HepG2 (cell line): ENCODE measurements around the gene FANCG. TPM values are rescaled to one million over a fixed set of nuclear protein-coding genes. Genes with fewer than 3 reads are reported as not detected.

Experiments
- ATAC-seq: fragments of 200-7000 bp; cut with Tn5 transposase; 3 replicates; pipeline ENCODE4 v1.9.1; 2020; ENCODE audit warnings: mild to moderate bottlenecking, moderate library complexity
- BruUV-seq: library from RNA; stranded (reverse); fragments of 400-500 nt; replicated peaks from 2 replicates; lab custom pipeline; 2021; lab: Mats Ljungman, UMichigan
- CTCF ChIA-PET: fragments of 300-600 bp; formaldehyde crosslinking; extraction: SDS; loops from one replicate; lab custom pipeline; 2021; ENCODE audit warnings: low total read pairs, inconsistent platforms, low intra/inter-chr PET ratio; lab: Yijun Ruan, JAX
- POLR2A ChIA-PET: fragments of 350-600 bp; sonication (Branson Sonifier 250); formaldehyde crosslinking; loops from one replicate; lab custom pipeline; 2020; ENCODE audit warnings: antibody characterized with exemption, inconsistent platforms; lab: Yijun Ruan, JAX
- DNase-seq: peaks from one replicate; pipeline ENCODE4 v3.0.0-alpha.2; 2015; ENCODE audit warnings: low spot score
- FAIRE-seq: peaks from 3 replicates; lab custom pipeline; 2011; peaks lifted over from hg19 to GRCh38; lab: Jason Lieb, UNC
- H2AFZ ChIP-seq: one replicate; pipeline ENCODE4 v1.6.1; 2011; ENCODE audit warnings: low read length, inconsistent platforms
- H3K27ac ChIP-seq: fragments of 300-600 bp; 3 replicates; pipeline ENCODE4 v1.8.0; 2011; ENCODE audit warnings: mixed run types, mild to moderate bottlenecking, mixed read lengths, low read length, inconsistent platforms; ENCODE audit not compliant: insufficient read depth; ENCODE audit errors: extremely low read length
- H3K27me3 ChIP-seq, 2 experiments: fragments of 200-600 bp in 1 of 2; 2 replicates in 1 of 2; 3 replicates in 1 of 2; pipeline versions ENCODE4 v1.6.0 to v1.8.0; 2011; ENCODE audit warnings: low read length in 2 of 2, mild to moderate bottlenecking in 2 of 2, moderate library complexity in 2 of 2, inconsistent platforms in 1 of 2; ENCODE audit not compliant: insufficient read depth in 2 of 2, control insufficient read depth in 1 of 2
- H3K36me3 ChIP-seq, 2 experiments: fragments of 200-600 bp in 1 of 2; replicated peaks in 1 of 2; 2 replicates in 1 of 2; 3 replicates in 1 of 2; pipeline versions ENCODE4 v1.5.1 to v1.8.0; 2011; ENCODE audit warnings: low read length in 2 of 2, inconsistent platforms in 1 of 2; ENCODE audit not compliant: insufficient read depth in 2 of 2, control insufficient read depth in 1 of 2
- H3K4me1 ChIP-seq: 2 replicates; pipeline ENCODE4 v1.5.1; 2012; ENCODE audit warnings: low read length, inconsistent platforms; ENCODE audit not compliant: insufficient read depth
- H3K4me2 ChIP-seq: 2 replicates; pipeline ENCODE4 v1.6.0; 2011; ENCODE audit warnings: low read depth, low read length, inconsistent platforms
- H3K4me3 ChIP-seq, 3 experiments: fragments of 200-600 bp in 1 of 3; sonication (generic), shearing (Covaris generic) in 1 of 3; replicated peaks in 1 of 3; 2 replicates each; pipeline ENCODE4 v1.5.1; 2011 to 2016; ENCODE audit warnings: low read length in 3 of 3, inconsistent platforms in 2 of 3, low read depth in 2 of 3, mild to moderate bottlenecking in 2 of 3, control low read depth in 1 of 3, mixed read lengths in 1 of 3; ENCODE audit not compliant: insufficient read depth in 1 of 3
- H3K79me2 ChIP-seq: one replicate; pipeline ENCODE4 v1.6.1; 2011; ENCODE audit warnings: low read length, inconsistent platforms; ENCODE audit not compliant: insufficient read depth
- H3K9ac ChIP-seq: 2 replicates; pipeline ENCODE4 v1.6.0; 2011; ENCODE audit warnings: mild to moderate bottlenecking, low read depth, low read length, inconsistent platforms; ENCODE audit not compliant: insufficient read depth
- H3K9me3 ChIP-seq: 2 replicates; pipeline ENCODE4 v1.5.1; 2012; ENCODE audit warnings: mild to moderate bottlenecking, low read length
- H4K20me1 ChIP-seq: 2 replicates; pipeline ENCODE4 v1.6.0; 2011; ENCODE audit warnings: inconsistent platforms, mild to moderate bottlenecking, low read length, moderate library complexity; ENCODE audit not compliant: insufficient read depth
- GABPA ChIP-seq, 2 experiments: IDR thresholded peaks; 2 replicates each; pipeline ENCODE4 v1.6.1; 2011 to 2016; ENCODE audit warnings: low read depth in 2 of 2, low read length in 1 of 2, missing biosample characterization in 1 of 2, missing genetic modification characterization in 1 of 2
- GATA4 ChIP-seq: sonication (generic); IDR thresholded peaks from 2 replicates; pipeline ENCODE4 v1.6.1; 2016; ENCODE audit warnings: antibody characterized with exemption, low read depth, borderline replicate concordance
- NR2F6 ChIP-seq, 2 experiments: IDR thresholded peaks; 2 replicates each; pipeline ENCODE4 v1.6.1; 2016; ENCODE audit warnings: antibody characterized with exemption in 1 of 2, mild to moderate bottlenecking in 1 of 2
- RFX3 ChIP-seq: IDR thresholded peaks from 2 replicates; pipeline ENCODE4 v1.6.1; 2016; ENCODE audit warnings: missing biosample characterization, missing genetic modification reagents
- ZNF451 ChIP-seq: sonication (generic); formaldehyde crosslinking; IDR thresholded peaks from 2 replicates; pipeline ENCODE4 v1.5.0; 2020; ENCODE audit warnings: mild to moderate bottlenecking, missing genetic modification reagents
- ZNF83 ChIP-seq: sonication (generic); formaldehyde crosslinking; IDR thresholded peaks from 2 replicates; pipeline ENCODE4 v1.4.0; 2020; ENCODE audit warnings: missing genetic modification reagents, mild to moderate bottlenecking, borderline replicate concordance
- ZSCAN25 ChIP-seq: sonication (generic); formaldehyde crosslinking; IDR thresholded peaks from 2 replicates; pipeline ENCODE4 v1.8.0; 2022; ENCODE audit warnings: mild to moderate bottlenecking, missing genetic modification reagents
- ZSCAN31 ChIP-seq: sonication (generic); formaldehyde crosslinking; IDR thresholded peaks from 2 replicates; pipeline ENCODE4 v1.5.0; 2020; ENCODE audit warnings: low read depth, mild to moderate bottlenecking, missing genetic modification reagents
- WGBS: methylation state at CpG from one replicate; pipeline ENCODE4 v1.1.6; 2017; ENCODE audit warnings: low lambda C conversion rate; 5-methylcytosine and 5-hydroxymethylcytosine counted together
- in situ Hi-C: cut with HindIII; loops from 2 replicates; pipeline ENCODE4 v1.10.0; 2017; ENCODE audit warnings: low pct_unique_long_range_greater_than_20kb; ENCODE audit not compliant: extremely low pct_ligation_motif_present
- intact Hi-C: fragments of 100-400 bp; cut with micrococcal nuclease; formaldehyde crosslinking; loops from one replicate; pipeline ENCODE4 v1.10.0; 2022; ENCODE audit not compliant: unreplicated experiment
- polyA plus RNA-seq, 8 experiments: library from polyadenylated mRNA; depleted of rRNA in 3 of 8; stranded (reverse) in 7 of 8; unstranded in 1 of 8; fragments of >200 nt; fragmentation: Illumina TruSeq in 4 of 8; extraction: Trizol in 4 of 8; gene quantifications; 2 replicates each; pipeline versions ENCODE4 v1.2.1 to v1.2.3, GENCODE V29; 2011 to 2016; ENCODE audit warnings: low read depth in 4 of 8, missing spikeins in 1 of 8, mixed read lengths in 1 of 8; ENCODE audit not compliant: insufficient read depth in 1 of 8
- total RNA-seq, 5 experiments: library from RNA; depleted of rRNA; stranded (reverse); fragments of >200 nt; fragmentation: Illumina TruSeq; extraction: Trizol; gene quantifications; 2 replicates each; pipeline ENCODE4 v1.2.3, GENCODE V29; 2016; ENCODE audit warnings: low read depth in 1 of 5

The FANCG gene
- total and polyA plus RNA-seq, 2 of the 13 experiments (the other 11 are each of a cell fraction or from before 2014, with no cell fraction given), result 14.4 to 45.1 TPM

- TF ChIP-seq GATA4 (no peak), ZSCAN31 (CRISPR knock-in tag) (0 out of 2 replicates have a peak, but pooled peaks have one; percentile 5), ZSCAN25 (0 out of 2 replicates have a peak, but pooled peaks have one; percentile 9), GABPA (IDR thresholded peaks at IDR 0.05; ENCODE audit: low read depth, low read length) (0 out of 2 replicates have a peak, but pooled peaks have one; percentile 6), GABPA (CRISPR knock-in tag; IDR thresholded peaks at IDR 0.05; ENCODE audit: low read depth) (no peak), NR2F6 (IDR thresholded peaks at IDR 0.05) (no peak), NR2F6 (CRISPR knock-in tag; IDR thresholded peaks at IDR 0.05) (0 out of 2 replicates have a peak, but pooled peaks have one; percentile 14)
Measured at GRCh38 chr9:35114840-35115628, 35.3 kb upstream of the FANCG start (continued).

DNA sequence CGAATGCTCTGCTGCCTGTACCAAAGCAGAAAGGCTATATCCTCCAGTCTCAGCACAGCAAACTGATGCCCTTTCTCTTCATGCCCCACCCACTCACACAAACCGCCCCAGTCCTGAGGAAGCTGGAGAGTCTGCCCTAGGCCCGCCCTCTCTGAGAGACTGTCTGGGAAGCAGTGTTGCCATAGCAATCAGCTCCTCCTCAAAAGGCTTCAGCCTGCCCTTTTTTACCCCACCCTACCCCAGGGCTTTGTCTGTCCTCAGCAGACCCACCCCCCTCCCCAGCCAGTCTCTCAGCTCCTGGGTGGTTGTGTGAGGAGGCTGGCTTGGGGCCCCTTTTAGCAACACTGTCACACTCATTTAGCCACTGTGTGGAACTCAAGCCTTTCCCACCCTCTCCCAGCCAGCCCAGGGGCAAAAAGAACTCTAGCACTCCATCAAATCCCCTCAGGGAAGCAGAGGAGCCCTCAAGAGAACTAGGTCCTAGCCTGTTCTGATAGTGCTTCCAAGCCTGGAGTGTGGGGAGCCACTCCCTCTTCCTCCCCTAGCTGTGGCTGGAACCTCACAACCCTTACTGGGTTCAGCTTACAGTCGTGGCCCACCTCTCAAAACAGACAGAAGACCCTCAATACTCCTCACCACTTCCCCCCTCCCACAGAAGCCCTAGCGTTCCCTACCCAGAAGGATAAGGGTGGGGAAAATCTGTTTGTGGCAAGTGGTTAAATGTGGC, 34.5 kb upstream of the FANCG start:
- peaks cover 48% of the 10 kb centered on the region for H3K4me1 ChIP-seq
- no TSS peak for BruUV-seq
- H3K4me3 ChIP-seq, result peak overlapping the region; percentile 78 to 96 (median 79)
- H4K20me1 ChIP-seq, result no peaks in the 10 kb centered on the region
- no peaks in the 10 kb centered on the region for H3K9me3 ChIP-seq
- intact Hi-C loops (loop anchor here (1.0 kb wide), 1 partner anchor 48 kb away; the partner anchor contains the start of gene UNC13B), in situ Hi-C loops (loop anchor here (10.0 kb wide), 1 partner anchor 541 kb away; the partner anchor contains the start of genes CCDC107, RMRP and SIT1)
- 0% methylated on average over 4 of the region's 5 CpGs for WGBS
- peak overlapping the region; percentile 44 for H2AFZ ChIP-seq
- FAIRE-seq (no peak), DNase-seq (peak; percentile 31), ATAC-seq (peak; percentile 3; the same call in 1 of the 3 replicates)
- no peaks in the 10 kb centered on the region for H3K79me2 ChIP-seq
- CTCF ChIA-PET, result no interaction called here
- peak overlapping the region; percentile 62; the same call in 1 of the 2 replicates for H3K9ac ChIP-seq
- POLR2A ChIA-PET, result interaction anchor here (0.9 to 2.9 kb wide), 6 partner anchors 11 to 309 kb away, joined by 4 to 34 read pairs (median 6); partner anchors contain the start of genes PIGO, STOML2, UNC13B and VCP
- H3K27me3 ChIP-seq, result no peaks in the 10 kb centered on the region; a peak in 1 of 5 replicates
- no peaks in the 10 kb centered on the region for H3K36me3 ChIP-seq
- TF ChIP-seq ZNF451, result 0 out of 2 replicates have a peak, but pooled peaks have one; percentile 36
- peak; percentile 56; the same call in 1 of the 2 replicates for TF ChIP-seq RFX3 (CRISPR knock-in tag)
- TF ChIP-seq ZNF83, result no peak
- peak overlapping the region; percentile 100 for H3K4me2 ChIP-seq
- H3K27ac ChIP-seq, result no peak overlapping the region
